Measurements from ENCODE around the gene LUZP2.

GRCh38 chr11:25119416-25119815 lies 622.6 kb downstream of the LUZP2 start:
- TF ChIP-seq CTCF (conservative IDR thresholded peaks at IDR 0.05; ENCODE audit: low read depth, low read length) (no peak), EZH2 (IDR thresholded peaks at IDR 0.05; ENCODE audit: low read length, unreplicated experiment) (no peak)

All from PC-3 (cell line).